ENCODE results near the gene ADORA3.

GRCh38 chr1:111484391-111485026 is 18.9 kb downstream of the ADORA3 start:
- TF ChIP-seq CTCF (IDR thresholded peaks at IDR 0.05; ENCODE audit: low read depth, low read length) (no peak), POLR2A (IDR thresholded peaks at IDR 0.05; ENCODE audit: extremely low read depth, insufficient read length) (no peak), MYC (IDR thresholded peaks at IDR 0.05; ENCODE audit: low read depth, low read length) (no peak)

Data from NB4 (cell line).